GM21381 (cell line): Measurements from ENCODE around the gene PSME3IP1.
"Not testable (repeated sequence)": the region's sequence is repeated elsewhere in the genome, so short reads cannot be mapped to it uniquely, and the experiment has no call there.

Source experiments
- ATAC-seq: cut with Tn5 transposase; IDR thresholded peaks from one replicate; pipeline ENCODE4 v1.9.1; 2021; ENCODE audit warnings: mild to moderate bottlenecking, moderate library complexity; ENCODE audit not compliant: unreplicated experiment

The PSME3IP1 gene

GRCh38 chr16:57125969-57126368 lies 59.9 kb downstream of the PSME3IP1 start:
- no peak for ATAC-seq

DNA sequence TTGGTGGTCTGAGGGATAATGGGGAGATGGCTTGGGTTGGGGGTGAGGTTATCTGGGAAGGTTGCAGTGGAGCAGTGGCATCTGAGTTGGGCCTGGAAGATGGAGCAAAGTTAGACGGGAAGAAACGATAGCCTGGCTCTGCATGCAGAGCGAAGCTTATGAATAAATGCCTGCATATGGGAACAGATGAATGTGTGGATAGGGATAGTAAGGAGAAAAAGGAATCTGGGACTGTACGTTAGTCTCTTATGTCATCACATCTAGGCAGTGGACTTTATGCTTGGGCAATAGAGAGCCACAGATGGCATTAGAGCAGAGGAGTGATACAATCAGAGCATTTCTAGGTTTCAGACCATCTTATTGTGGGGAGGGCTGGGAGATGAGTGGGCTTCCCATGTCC lies 60.5 kb downstream of the PSME3IP1 start:
- ATAC-seq = no peak

DNA sequence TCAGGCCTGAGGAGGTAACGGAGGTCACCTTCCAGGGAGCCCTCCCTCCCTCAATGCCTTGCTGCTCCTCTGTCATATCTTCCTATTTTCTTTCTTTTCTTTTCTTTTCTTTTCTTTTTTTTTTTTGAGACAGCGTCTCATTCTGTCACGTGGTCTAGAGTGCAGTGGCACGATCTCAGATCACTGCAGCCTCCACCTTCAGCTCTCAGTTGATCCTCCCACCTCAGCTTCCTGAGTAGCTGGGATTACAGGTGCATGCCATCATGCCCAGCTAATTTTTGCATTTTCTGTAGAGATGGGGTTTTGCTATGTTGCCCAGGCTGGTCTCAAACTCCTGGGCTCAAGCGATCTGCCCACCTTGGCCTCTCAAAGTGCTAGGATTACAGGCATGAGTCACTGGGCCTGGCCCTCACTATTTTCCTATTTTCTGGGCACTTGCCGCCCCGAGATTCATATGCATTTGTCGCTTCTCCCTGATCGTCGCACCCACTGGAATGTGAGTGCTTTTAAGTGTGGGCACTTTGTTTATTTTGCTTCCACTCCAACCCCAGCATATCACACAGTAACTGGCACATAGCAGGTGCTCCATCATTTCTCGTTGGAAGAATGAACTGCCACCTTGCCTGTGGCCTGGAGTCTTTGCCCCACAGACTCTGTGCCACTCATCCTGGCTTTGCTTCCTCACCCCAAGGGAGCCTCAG lies 61.7 kb downstream of the PSME3IP1 start:
- ATAC-seq = no peak

DNA sequence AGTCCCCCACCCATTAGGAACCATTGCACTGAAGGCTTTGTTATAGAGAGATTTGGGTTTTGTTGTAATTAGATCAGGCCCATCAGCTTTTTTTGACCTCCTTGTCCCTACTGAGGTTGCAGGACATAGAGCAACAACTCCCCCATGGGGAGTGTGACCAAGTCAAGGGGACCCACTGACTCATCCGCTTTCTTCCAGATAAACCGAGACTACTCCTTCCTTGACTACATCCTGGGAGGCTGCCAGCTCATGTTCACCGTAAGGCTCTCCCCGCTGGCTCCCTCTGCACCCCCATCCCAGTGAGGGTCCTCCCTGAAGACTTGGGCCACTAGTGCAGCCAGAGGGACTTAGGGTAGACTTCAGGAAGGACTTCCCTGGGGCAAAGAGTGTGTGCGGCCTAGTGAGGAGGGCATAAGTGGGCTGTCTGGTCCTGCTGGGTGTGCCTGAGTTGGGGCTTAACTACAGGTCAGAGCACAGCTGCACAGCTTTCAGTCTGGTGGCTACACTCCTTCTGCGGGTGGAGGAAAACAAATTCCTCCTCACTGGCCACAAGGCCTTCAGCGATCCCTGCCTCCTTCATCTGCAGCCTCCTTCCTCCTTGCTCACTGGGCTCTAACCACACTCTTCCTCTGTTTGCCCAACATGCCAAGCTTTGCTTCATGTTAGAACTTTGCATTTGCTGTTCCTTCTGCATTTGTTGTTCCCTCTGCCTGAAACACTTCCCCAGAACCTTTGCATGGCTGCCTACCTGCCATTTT lies 62.4 kb downstream of the PSME3IP1 start:
- ATAC-seq = no peak

DNA sequence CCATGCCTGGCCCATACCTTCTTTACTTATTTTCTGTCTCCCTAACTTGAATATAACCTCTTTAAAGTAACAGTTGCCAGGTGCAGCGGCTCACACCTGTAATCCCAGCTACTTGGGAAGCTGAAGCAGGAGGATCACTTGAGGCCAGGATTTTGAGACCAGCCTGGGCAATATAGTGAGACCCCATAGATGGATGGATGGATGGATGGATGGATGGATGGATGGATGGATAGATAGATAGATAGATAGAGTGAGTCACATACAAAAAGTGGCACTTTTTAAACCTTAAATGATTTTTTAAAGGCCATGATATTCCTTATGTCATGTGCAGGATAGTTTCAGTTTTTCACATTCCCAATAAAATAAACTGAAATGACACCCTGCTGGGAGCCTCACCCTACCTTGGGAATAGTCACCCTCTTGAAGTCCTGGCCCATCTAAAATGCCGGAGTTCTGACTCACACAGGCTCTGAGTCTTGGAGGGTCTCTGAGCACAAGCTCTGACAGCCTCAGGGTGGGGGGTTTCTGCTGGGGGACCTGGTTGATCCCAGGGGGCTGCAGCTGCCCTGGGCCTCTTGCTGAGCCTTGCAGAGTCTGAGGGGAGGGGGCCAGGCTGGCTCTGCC lies 67.3 kb downstream of the PSME3IP1 start:
- no peak for ATAC-seq

GRCh38 chr16:57115514-57116182 lies 70.2 kb downstream of the PSME3IP1 start:
- ATAC-seq = no peak

GRCh38 chr16:57115168-57115513 lies 70.7 kb downstream of the PSME3IP1 start:
- no peak for ATAC-seq

- no peak for ATAC-seq
Measured at GRCh38 chr16:57113664-57114063, 72.2 kb downstream of the PSME3IP1 start.

DNA sequence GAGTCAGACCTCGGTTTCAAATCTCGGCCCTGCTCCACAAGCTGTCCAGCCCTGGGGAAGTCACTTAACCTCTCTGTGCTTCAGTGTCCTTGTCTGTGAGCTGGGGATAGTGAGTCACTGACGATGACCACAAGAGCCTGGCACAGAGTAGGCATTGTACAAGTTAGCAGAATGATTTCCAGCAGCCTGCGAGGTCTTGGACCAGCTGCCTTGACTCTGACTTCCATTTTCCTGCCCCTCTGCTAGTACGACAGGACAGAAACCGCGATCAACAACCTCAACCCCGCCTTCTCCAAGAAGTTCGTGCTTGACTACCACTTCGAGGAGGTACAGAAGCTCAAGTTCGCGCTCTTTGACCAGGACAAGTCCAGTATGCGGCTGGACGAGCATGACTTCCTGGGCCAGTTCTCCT lies 72.8 kb downstream of the PSME3IP1 start:
- no peak for ATAC-seq

- ATAC-seq = no peak
Measured at GRCh38 chr16:57112403-57113041, 73.3 kb downstream of the PSME3IP1 start.

DNA sequence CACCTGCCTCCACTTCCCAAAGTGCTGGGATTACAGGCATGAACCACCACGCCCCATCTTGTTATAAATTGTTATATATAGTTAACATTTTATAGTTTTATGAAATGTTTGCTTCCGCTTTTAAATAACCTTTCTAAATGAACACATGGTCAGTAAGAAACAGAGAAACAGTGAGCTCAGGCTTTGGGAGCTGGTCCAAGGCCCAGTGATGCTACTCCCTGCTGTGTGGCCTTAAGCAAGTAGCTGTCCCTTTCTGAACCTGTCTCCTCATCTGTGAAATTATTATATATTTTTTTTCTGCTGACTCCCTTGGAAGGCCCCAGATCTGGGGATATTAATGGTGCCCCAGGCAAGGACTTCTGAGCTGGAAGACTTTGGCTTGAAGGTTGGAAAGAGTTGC lies 74.4 kb downstream of the PSME3IP1 start:
- ATAC-seq = no peak

GRCh38 chr16:57110937-57111336 lies 74.9 kb downstream of the PSME3IP1 start:
- no peak for ATAC-seq

DNA sequence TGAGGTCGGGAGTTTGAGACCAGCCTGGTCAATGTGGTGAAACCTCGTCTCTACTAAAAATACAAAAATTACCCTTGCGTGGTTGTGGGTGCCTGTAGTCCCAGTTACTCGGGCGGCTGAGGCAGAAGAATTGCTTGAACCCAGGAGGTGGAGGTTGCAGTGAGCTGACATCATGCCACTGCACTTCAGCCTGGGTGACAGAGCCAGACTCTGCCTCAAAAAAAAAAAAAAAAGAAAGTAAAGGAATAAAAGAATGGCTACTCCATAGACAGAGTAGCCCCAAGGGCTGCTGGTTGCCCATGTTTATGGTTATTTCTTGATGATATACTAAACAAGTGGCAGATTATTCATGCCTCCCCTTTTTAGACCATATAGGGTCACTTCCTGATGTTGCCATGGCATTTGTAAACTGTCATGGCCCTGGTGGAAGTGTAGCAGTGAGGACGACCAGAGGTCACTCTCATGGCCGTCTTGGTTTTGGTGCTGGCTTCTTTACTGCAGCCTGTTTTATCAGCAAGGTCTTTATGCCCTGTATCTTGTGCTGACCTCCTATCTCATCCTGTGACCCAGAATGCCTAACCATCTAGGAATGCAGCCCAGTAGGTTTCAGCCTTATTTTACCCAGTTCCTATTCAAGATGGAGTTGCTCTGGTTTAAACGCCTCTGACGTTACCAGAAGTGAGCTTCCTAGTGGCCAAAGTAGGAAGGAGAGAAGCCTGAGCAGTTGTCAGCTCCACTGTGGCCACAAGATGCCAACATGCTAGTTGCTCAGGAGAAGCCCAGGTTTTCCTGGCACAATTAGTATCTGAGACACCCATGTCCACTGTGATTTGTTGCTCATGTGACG lies 76.4 kb downstream of the PSME3IP1 start:
- not testable (repeated sequence) for ATAC-seq

DNA sequence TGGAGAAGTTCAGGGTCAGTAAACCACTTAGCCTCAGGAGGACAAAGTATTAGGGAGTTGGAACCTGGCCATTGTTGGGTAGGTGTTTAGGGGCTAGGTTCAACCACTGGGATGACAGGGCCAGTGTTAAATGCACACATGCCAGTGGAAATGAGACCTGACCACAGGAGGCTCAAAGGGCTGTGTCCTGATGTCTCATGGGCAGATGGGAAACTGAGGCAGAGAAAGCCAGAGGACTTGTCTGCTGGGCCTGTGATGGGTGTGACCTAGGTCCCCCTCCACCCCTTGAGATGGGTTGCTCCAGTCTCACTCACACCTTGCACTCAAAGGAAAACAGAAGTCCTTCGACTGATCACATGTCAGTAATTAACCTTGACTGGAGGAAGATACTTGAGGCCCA lies 77.4 kb downstream of the PSME3IP1 start:
- no peak for ATAC-seq

DNA sequence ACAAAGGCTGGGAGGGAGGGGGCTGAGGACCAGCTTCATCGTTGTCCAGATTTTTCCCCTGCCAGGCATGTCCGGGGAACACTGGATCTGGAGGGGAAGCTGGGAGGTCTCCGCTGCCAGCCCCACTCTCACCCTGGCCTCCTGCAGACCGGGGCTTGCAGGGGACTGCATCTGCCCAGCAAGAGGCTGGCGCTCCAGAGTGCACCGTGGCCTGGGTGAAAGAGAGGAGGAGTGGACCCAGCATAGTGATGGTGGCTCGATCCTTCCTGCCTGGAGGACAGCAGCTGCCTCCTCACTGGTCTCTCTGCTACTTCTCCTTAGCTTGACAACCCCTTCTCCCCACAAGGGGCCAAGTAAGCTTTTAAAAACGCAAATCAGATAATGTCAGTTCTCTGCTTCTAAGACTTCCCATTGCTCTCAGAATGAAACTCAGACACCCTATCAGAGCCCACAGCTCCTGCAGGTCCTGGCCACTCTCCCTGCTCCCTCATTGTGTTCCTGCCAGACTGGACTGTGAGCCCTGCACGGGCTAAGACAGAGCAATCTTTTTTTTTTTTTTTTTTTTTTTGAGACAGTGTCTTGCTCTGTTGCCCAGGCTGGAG lies 78.4 kb downstream of the PSME3IP1 start:
- no peak for ATAC-seq

GRCh38 chr16:57106767-57107166 lies 79.1 kb downstream of the PSME3IP1 start:
- ATAC-seq = no peak

GRCh38 chr16:57105184-57105583 lies 80.7 kb downstream of the PSME3IP1 start:
- no peak for ATAC-seq

DNA sequence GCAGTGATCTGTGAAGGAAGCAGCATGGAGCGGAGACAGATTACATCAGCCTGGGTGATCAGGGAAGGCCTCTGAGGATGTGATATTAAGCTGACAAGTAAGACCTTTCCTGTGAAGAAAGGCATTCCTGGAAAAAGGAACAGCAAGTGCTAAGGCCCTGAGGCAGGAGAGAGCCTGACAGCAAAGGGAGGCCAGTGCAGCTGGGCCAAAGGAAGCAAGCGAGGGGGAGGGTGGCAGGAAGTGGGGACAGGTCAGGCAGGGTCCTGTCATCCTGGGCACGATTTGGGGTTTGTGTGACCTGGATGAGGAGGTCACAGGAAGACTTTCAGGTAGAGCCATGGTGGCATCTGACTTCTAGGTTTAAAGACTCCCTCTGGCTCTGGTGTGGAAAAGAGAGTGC lies 81.1 kb downstream of the PSME3IP1 start:
- ATAC-seq = no peak

DNA sequence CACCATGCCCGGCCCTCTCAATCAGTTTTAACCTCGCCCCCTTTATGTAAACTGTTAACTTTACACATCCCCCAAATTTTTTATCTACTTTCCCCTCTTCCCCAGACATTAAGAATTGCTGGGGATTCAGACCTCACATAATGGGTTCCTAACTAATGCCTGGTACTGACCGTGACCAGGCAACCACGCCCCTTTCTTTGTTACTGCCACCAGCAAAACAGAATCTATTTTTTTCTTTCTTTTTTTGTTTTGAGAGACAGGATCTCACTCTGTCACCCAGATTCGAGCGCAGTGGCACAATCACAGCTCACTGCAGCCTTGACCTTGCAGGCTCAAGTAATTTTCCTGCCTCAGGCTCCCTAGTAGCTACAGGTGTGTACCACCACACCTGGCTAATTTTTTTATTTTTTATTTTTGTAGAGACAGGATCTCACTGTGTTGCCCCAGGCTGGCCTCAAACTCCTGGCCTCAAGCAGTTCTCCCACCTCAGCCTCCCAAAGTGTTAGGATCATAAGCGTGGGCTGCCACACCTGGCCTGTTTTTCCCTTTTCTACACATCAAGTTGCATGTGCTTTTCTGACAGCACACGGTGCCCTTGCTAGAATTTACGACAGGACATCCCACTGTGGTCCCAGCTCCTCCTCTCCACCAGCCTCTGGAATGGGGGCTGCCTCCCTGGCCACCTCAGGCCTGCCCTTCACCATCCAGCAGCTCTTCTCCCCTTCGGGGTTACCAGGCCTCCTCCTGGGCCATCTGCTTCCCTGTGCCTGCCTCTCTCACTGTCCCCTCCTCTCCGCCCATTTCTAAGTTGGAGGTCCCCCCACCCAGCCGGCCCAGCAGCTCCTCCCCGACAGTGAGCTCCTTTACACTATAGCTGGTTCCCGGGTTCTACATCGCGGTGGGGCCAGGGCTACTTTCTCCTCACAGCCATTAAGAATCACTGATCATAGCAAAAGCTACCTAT lies 82.7 kb downstream of the PSME3IP1 start:
- ATAC-seq = no peak
